HEK293T (cell line): Measurements from ENCODE around the gene TEX38.

Source experiments
- ELF4 ChIP-seq: fragments of 450-650 bp; IDR thresholded peaks from 2 replicates; pipeline ENCODE4 v1.6.1; 2017; ENCODE audit warnings: antibody characterized with exemption
- FOXA1 ChIP-seq: fragments of 450-650 bp; IDR thresholded peaks from 2 replicates; pipeline ENCODE4 v1.6.1; 2016; ENCODE audit warnings: mild to moderate bottlenecking
- FOXM1 ChIP-seq: fragments of 450-650 bp; IDR thresholded peaks from 2 replicates; pipeline ENCODE4 v1.6.1; 2017; ENCODE audit warnings: mild to moderate bottlenecking, borderline replicate concordance
- NFRKB ChIP-seq: fragments of 450-650 bp; IDR thresholded peaks from 2 replicates; pipeline ENCODE4 v1.6.1; 2016; ENCODE audit warnings: mild to moderate bottlenecking, moderate library complexity
- SUZ12 ChIP-seq: fragments of 450-650 bp; IDR thresholded peaks from 2 replicates; pipeline ENCODE4 v1.6.1; 2016; ENCODE audit warnings: mild to moderate bottlenecking
- ZNF384 ChIP-seq: fragments of 450-650 bp; IDR thresholded peaks from 2 replicates; pipeline ENCODE4 v1.6.1; 2016

DNA sequence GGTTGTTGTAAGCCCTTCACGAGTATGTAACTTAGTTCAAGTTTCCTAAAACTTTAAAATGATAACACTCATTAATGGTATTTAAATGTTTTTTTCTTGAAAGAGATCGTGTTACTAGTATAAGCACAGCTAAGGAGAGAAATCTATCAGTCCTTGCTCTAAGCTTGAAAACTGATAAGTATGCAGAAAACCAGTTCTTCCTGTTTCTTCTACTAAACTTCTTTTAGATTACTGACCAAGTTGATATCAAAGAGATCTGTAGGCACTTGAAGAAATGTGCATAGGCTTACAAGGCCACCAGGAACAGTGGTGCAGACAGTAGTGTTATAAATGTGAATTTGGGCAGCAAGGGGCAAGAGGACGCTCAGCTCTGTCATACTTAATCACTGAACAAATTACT, 43.3 kb downstream of the TEX38 start:
- TF ChIP-seq SUZ12: no peak
- no peak for TF ChIP-seq ZNF384
- TF ChIP-seq ELF4: no peak
- TF ChIP-seq FOXA1: no peak
- TF ChIP-seq FOXM1: no peak
- TF ChIP-seq NFRKB: no peak
